Left ventricle myocardium inferior (tissue), 1 donor: ENCODE data around the gene SENP5. TPM values are rescaled to one million over a fixed set of nuclear protein-coding genes. Genes with fewer than 3 reads are reported as not detected.

Experiments
- DNase-seq: peaks from one replicate; pipeline ENCODE4 v3.0.0-alpha.2; 2020
- H3K27ac ChIP-seq: fragments of 200-600 bp; replicated peaks from 2 replicates; pipeline ENCODE4 v1.8.0; 2021
- H3K27me3 ChIP-seq: fragments of 200-600 bp; 2 replicates; pipeline ENCODE4 v1.8.0; 2021; ENCODE audit warnings: low read depth
- H3K36me3 ChIP-seq: fragments of 200-600 bp; 2 replicates; pipeline ENCODE4 v1.8.0; 2021
- H3K4me1 ChIP-seq: fragments of 200-600 bp; 2 replicates; pipeline ENCODE4 v1.8.0; 2021
- H3K4me3 ChIP-seq: fragments of 200-600 bp; 2 replicates; pipeline ENCODE4 v1.8.0; 2021; ENCODE audit warnings: mild to moderate bottlenecking, moderate library complexity
- H3K9me3 ChIP-seq: fragments of 200-600 bp; replicated peaks from 2 replicates; pipeline ENCODE4 v1.8.0; 2021
- CTCF ChIP-seq: fragments of 200-600 bp; IDR thresholded peaks from 2 replicates; pipeline ENCODE4 v1.8.0; 2021; ENCODE audit warnings: antibody characterized with exemption, mild to moderate bottlenecking, borderline replicate concordance
- intact Hi-C: fragments of 100-400 bp; cut with micrococcal nuclease; formaldehyde crosslinking; loops from one replicate; pipeline ENCODE4 v1.11.0; 2022
- total RNA-seq: library from RNA; stranded (reverse); fragmentation: NEBNext Ultra II Directional; extraction: Animal tissue kit (Norgen Biotek cat#: 25700); gene quantifications from one replicate; pipeline ENCODE4 v1.2.1, GENCODE V29; 2021
- donor health status: DM: no; HTN: yes; CAD: no; lungs with severe emphysema.

The SENP5 gene
- total RNA-seq, 1 donor from 2014 or later: 16.7 TPM

- Histone ChIP-seq H3K4me1 (peaks cover 27% of the 10 kb centered on the region), H3K9me3 (no peaks in the 10 kb centered on the region), H3K27me3 (no peaks in the 10 kb centered on the region), H3K27ac (no peak overlapping the region), H3K36me3 (peaks cover 19% of the 10 kb centered on the region), H3K4me3 (no peak overlapping the region)
- DNase-seq: no peak
- intact Hi-C loops: no loop called here
- TF ChIP-seq CTCF: no peak
These were observed 18.4 kb downstream of the SENP5 start for GRCh38 chr3:196886144-196886543.

DNA sequence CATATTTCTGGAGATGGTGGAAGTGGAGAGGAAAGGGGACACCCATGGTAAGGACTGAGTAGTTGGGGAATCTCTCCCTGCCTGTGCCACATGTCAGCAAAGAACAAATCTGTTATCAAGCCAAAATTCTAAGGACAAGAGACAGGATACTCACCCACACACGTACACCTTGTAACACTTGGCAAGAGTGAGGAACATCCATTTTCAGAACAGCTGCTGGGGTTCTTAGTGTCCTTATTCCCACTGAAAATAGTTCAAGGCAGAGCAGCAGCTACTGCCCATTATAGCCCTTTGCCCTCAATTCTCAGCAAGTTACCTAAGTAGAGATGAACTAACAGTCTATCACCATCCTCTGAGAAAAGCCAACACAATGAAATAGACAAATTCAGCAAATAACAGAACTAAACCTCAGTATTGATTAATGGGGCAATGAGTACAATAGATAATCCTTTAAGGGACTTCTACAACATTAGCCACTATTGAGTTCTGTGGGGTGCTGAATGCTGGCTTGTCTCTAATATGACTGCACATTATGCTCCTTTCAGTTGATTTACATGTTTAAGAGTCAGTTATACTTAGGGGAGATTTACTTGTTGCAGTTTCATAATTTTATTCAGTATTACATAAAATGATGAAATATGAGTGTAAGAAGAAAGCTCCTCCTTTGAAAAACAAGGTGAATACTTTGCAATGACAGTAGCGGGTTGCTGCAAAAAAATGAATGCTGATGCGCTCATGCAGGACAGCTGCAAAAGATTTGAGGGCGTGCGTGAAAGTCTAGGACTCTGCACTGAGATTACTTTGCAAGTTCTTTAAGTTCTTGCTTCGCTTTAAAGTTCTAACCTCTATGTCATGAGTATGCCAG lies 22.4 kb downstream of the SENP5 start:
- TF ChIP-seq CTCF: no peak
- no peaks in the 10 kb centered on the region for H3K9me3 ChIP-seq
- no peak overlapping the region for H3K27ac ChIP-seq
- peaks cover 27% of the 10 kb centered on the region for H3K4me1 ChIP-seq
- intact Hi-C loops: no loop called here
- H3K4me3 ChIP-seq: no peak overlapping the region
- no peak for DNase-seq
- H3K27me3 ChIP-seq: no peaks in the 10 kb centered on the region
- peaks cover 19% of the 10 kb centered on the region for H3K36me3 ChIP-seq

DNA sequence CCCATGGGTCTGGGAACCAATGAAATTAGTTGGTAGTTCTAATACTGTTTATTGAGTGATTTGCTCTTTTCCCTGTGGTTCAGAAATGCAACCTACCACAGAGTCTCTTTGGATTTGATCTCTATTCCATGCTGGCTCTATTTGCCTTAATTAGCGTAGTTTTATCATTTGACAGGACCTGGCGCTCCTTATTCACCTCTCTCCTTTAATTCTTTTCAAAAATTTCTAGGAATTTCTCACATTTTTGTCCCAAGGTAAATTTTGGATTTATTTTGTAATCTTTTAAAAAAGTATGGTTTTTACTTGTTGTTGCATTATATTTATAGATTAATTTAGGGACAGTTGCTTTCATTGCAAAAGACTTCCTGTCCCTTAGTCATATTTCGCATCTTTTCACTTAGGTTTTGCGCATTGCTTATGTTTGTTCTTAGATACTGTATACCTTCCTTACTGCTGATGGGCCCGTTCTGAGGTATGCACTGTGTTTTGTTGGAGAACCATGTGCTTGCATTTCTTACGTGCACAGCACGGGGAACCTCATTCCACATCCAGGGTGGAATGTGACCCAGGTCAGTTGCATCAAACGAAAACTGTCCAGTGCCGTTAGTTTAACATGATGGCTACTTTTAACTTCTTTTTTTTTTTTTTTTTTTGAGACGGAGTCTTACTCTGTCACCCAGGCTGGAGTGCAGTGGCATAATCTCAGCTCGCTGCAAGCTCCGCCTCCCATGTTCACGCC lies 27.0 kb downstream of the SENP5 start:
- Histone ChIP-seq H3K27me3 (no peaks in the 10 kb centered on the region), H3K36me3 (peaks cover 3% of the 10 kb centered on the region), H3K27ac (no peak overlapping the region), H3K4me3 (no peak overlapping the region), H3K9me3 (no peaks in the 10 kb centered on the region), H3K4me1 (peaks cover 8% of the 10 kb centered on the region)
- no peak for DNase-seq
- TF ChIP-seq CTCF: no peak
- intact Hi-C loops: no loop called here

- DNase-seq: no peak
- Histone ChIP-seq H3K4me3 (no peak overlapping the region), H3K36me3 (peaks cover 18% of the 10 kb centered on the region), H3K27me3 (no peaks in the 10 kb centered on the region), H3K9me3 (no peaks in the 10 kb centered on the region), H3K4me1 (no peaks in the 10 kb centered on the region), H3K27ac (no peak overlapping the region)
- intact Hi-C loops: no loop called here
- no peak for TF ChIP-seq CTCF
These were observed 28.5 kb downstream of the SENP5 start for GRCh38 chr3:196896229-196896628.

DNA sequence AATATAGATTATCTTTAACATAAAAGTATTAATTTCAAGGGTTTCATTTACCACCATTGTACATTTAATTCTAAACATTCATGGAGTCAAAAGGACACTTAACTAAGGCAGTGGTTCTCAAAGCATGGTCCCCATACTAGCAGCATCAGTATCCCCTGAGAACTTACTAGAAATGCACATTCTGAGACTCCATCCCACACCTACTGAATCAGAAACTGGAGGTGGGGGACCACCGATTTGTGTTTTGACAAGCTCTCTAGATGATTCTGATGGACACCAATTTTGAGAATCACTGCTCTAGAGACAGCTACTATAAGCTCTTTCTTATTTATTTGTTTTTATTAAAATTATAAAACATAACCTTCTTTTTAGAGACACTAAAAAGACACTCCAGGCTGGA lies 34.0 kb downstream of the SENP5 start:
- no peak overlapping the region for H3K27ac ChIP-seq
- intact Hi-C loops: no loop called here
- no peak for TF ChIP-seq CTCF
- H3K36me3 ChIP-seq: peaks cover 72% of the 10 kb centered on the region
- DNase-seq: no peak
- no peak overlapping the region for H3K4me3 ChIP-seq
- no peaks in the 10 kb centered on the region for H3K9me3 ChIP-seq
- no peaks in the 10 kb centered on the region for H3K4me1 ChIP-seq
- H3K27me3 ChIP-seq: no peaks in the 10 kb centered on the region
